T47D (cell line): ENCODE results near the gene BCLAF3.

Experiments
- DNase-seq, 2 experiments: peaks; one replicate each; pipeline versions ENCODE4 v3.0.0 to v3.0.0-alpha.2; 2011 to 2012; ENCODE audit warnings: low read depth in 1 of 2, low spot score in 1 of 2
- JUND ChIP-seq: IDR thresholded peaks from 2 replicates; pipeline ENCODE4 v1.6.1; 2012; ENCODE audit warnings: low read depth
- in situ Hi-C: cut with HindIII; loops from 2 replicates; pipeline ENCODE4 v1.10.0; 2016; ENCODE audit warnings: low sequenced_read_pairs, low pct_unique_long_range_greater_than_20kb

The BCLAF3 gene

GRCh38 chrX:19990556-19991349 lies at the start of gene BCLAF3:
TSS of gene BCLAF3 (minus strand) at chrX:19991061. CDS start at chrX:19970264, 20,797 bp downstream.
- DNase-seq = peak; percentile 93 to 94
- in situ Hi-C loops = no loop called here
- TF ChIP-seq JUND = no peak

GRCh38 chrX:20038966-20039365 lies 48.1 kb upstream of the BCLAF3 start:
- no peak for DNase-seq
- TF ChIP-seq JUND = no peak
- in situ Hi-C loops = no loop called here

GRCh38 chrX:20037186-20037585 lies 46.3 kb upstream of the BCLAF3 start:
- no peak for DNase-seq
- in situ Hi-C loops = no loop called here
- TF ChIP-seq JUND = no peak

- TF ChIP-seq JUND = no peak
- no peak for DNase-seq
- in situ Hi-C loops = no loop called here
These were observed 41.3 kb upstream of the BCLAF3 start for GRCh38 chrX:20032201-20032600.

- in situ Hi-C loops = no loop called here
- TF ChIP-seq JUND = no peak
- peak; percentile 26 to 86 for DNase-seq
These were observed 38.9 kb upstream of the BCLAF3 start for GRCh38 chrX:20029728-20030127.

- no peak for DNase-seq
- no peak for TF ChIP-seq JUND
- in situ Hi-C loops = no loop called here
These were observed 37.7 kb upstream of the BCLAF3 start for GRCh38 chrX:20028588-20028987.

- no peak for TF ChIP-seq JUND
- peak in 1 of 2 experiments; percentile 40 for DNase-seq
- in situ Hi-C loops = no loop called here
These were observed 35.4 kb upstream of the BCLAF3 start for GRCh38 chrX:20026278-20026677.

- no peak for TF ChIP-seq JUND
- no peak for DNase-seq
- in situ Hi-C loops = no loop called here
These were observed 29.0 kb upstream of the BCLAF3 start for GRCh38 chrX:20019672-20020365.

GRCh38 chrX:20016616-20016945 lies 25.7 kb upstream of the BCLAF3 start:
- TF ChIP-seq JUND = no peak
- in situ Hi-C loops = no loop called here
- DNase-seq = no peak

GRCh38 chrX:20015945-20016615 lies 25.2 kb upstream of the BCLAF3 start:
- in situ Hi-C loops = no loop called here
- DNase-seq = no peak
- TF ChIP-seq JUND = no peak

- in situ Hi-C loops = no loop called here
- TF ChIP-seq JUND = no peak
- no peak for DNase-seq
These were observed 24.6 kb upstream of the BCLAF3 start for GRCh38 chrX:20015422-20015821.

- in situ Hi-C loops = no loop called here
- TF ChIP-seq JUND = no peak
- DNase-seq = peak in 1 of 2 experiments; percentile 30
These were observed 20.7 kb upstream of the BCLAF3 start for GRCh38 chrX:20011608-20012007.
